ENCODE measurements around the gene TRDMT1.

- TF ChIP-seq, protein P1, sequence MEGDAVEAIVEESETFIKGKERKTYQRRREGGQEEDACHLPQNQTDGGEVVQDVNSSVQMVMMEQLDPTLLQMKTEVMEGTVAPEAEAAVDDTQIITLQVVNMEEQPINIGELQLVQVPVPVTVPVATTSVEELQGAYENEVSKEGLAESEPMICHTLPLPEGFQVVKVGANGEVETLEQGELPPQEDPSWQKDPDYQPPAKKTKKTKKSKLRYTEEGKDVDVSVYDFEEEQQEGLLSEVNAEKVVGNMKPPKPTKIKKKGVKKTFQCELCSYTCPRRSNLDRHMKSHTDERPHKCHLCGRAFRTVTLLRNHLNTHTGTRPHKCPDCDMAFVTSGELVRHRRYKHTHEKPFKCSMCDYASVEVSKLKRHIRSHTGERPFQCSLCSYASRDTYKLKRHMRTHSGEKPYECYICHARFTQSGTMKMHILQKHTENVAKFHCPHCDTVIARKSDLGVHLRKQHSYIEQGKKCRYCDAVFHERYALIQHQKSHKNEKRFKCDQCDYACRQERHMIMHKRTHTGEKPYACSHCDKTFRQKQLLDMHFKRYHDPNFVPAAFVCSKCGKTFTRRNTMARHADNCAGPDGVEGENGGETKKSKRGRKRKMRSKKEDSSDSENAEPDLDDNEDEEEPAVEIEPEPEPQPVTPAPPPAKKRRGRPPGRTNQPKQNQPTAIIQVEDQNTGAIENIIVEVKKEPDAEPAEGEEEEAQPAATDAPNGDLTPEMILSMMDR (conservative IDR thresholded peaks at IDR 0.05; ENCODE audit: low read length), result no peak
- TF ChIP-seq EZH2phosphoT487 (IDR thresholded peaks at IDR 0.05; ENCODE audit: borderline replicate concordance, low read depth, low read length), result no peak
These were observed 85.8 kb downstream of the TRDMT1 start for GRCh38 chr10:17115683-17116082.
